ENCODE measurements around the gene PRMT3.
A peak's percentile ranks its signal among the peaks of the same experiment; 100 is the strongest.
"Not testable (repeated sequence)": the region's sequence is repeated elsewhere in the genome, so short reads cannot be mapped to it uniquely, and the experiment has no call there.

PRMT3 gene

DNA sequence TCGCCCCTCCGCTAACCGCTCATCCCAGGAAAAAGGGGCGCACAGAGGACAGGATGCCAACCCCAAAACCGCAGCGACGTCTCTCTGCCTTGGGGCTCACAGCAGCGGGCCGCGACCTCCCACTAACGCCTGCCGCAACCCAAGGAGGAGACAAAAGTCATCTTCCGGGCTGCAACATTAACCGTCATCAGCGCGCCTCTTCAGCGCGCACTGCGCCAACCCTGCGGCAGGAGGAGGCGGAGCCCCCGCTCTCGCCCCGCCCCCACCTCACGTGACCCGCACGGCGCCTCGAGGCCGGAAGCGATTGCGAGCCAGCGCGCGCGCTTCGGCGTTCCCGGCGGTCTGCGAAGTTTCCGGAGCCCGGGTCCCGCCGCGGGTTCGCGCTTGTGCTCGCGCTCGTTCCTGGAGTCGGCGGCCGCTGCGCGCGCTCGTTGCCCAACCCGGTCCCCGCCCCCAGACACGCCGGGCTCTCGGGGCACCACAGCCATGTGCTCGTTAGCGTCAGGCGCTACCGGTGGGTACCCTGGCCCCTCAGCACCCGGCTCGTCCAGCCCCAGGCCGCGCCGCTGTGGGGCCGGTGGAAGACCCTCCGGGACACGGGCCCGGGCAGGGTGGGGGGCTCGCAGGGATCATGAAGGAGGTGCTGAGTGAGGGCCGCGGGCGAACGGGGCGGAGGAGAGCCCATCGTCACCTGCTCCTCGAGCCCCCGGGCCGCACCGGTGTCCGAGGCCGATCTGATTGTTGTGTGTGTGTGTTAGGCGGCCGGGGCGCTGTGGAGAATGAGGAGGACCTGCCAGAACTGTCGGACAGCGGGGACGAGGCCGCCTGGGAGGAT, at the start of gene PRMT3:
Gene PRMT3 (plus strand): TSS at position 456 of the 835 bp plus-strand sequence. CDS start 31 bp downstream, at position 487.
- peak; percentile 98 for DNase-seq

DNA sequence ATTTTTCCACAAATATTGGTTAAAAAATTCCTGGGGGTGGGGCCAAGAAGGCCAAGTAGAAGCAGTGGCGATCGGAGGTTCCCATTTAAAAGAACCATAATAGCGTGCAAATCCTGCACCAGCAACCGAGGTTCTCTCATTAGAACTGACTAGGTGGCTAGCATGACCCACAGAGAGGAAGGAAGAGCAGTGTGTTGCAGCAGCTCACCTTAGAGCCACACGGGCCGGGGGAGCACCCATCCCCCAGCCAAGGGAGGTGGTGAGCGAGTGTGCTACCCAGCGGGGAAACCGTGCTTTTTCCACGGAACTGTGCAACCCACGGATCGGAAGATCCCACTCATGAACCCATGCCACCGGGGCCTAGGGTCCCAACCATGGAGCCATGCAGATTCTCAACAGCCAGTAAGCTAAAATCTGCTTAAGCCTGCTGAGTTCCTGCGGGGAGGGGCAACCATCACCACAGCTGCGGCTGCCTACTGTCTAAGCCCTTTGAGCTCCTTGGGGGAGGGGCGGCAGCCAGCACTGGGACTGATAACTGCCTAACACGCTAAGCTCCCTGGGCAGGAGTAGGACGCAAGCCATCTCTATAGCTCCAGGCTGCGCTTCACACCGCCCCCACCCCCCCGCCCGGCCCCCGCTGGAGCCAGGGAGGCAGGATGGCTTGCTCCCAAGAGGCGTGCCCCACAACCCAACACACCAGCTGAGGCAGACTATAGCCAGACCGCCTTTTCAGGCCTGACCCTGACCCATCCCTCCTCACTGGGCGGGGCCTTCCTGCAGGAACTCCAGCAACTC, 45.0 kb upstream of the PRMT3 start:
- DNase-seq = peak; percentile 70

DNA sequence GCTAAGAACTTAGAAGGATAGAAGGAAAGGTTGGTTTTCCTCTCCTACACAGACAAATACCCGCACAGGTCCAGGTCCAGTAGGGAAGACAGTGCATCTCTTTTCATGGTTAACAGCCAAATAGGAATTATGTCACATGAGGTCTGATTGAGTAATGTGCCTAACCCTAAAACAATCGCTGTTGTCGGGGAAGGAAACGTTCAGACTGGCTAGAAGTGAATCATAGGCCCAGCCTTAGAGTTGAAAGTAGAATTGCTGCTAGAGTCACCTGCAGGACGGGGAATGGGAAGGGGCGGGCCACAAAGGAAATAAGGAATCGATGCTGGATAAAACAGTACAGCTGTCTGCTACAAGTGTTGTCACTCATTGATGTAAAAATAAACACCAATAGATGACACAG, 36.4 kb upstream of the PRMT3 start:
- no peak for DNase-seq

DNA sequence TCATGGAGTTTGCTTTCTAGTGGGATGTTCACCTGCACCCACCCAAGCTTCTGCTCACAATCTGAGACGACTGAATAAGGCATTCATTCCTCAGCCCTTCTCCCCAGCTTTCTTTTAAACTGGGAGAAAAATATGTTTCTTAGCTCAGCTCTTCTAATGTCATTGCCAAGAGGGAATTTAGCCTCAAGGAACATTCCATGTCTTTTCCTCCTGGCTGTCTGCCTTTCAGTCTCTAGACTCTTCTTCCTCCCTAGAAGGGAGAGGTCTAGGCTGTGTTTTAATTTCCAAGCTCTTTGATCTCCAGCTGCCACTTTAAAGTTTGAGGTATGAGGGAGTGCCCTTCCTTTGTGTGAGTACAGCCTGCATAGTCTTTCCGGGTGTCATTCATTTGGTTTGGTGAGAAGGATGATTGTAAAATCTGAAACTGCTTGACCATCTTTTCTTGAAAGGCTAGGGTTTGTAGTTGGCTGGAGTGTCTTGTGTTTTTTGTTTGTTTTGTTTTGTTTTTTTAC, 35.7 kb upstream of the PRMT3 start:
- DNase-seq = no peak

DNA sequence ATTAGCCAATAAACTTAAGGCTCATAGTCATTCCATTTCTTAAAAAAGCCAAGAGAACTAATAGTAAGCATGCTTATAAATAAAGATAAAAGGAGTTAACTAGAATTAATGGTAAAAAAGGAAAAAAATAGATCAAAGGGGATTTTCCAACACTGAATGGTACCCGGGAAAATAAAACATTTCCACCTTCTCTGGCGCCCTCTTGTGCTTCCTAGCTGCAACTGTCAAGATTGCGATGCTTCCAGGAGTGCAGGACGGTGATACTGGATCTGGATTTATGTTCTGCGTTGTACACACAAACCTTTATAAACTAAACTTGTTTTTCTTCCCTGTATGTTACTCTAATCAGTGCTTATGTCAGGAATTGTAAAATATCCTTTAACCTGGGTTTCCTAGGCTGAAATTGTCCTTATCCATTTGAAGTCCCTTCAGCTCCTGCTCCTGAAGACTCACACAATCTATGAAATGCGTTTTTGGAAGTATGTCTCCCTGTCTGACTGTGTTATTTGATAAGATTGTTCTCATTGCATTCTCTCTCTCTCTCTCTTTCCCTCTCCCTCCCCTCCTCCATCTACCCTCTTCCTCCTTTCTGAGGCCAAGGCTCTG, 33.6 kb upstream of the PRMT3 start:
- DNase-seq = peak; percentile 54

DNA sequence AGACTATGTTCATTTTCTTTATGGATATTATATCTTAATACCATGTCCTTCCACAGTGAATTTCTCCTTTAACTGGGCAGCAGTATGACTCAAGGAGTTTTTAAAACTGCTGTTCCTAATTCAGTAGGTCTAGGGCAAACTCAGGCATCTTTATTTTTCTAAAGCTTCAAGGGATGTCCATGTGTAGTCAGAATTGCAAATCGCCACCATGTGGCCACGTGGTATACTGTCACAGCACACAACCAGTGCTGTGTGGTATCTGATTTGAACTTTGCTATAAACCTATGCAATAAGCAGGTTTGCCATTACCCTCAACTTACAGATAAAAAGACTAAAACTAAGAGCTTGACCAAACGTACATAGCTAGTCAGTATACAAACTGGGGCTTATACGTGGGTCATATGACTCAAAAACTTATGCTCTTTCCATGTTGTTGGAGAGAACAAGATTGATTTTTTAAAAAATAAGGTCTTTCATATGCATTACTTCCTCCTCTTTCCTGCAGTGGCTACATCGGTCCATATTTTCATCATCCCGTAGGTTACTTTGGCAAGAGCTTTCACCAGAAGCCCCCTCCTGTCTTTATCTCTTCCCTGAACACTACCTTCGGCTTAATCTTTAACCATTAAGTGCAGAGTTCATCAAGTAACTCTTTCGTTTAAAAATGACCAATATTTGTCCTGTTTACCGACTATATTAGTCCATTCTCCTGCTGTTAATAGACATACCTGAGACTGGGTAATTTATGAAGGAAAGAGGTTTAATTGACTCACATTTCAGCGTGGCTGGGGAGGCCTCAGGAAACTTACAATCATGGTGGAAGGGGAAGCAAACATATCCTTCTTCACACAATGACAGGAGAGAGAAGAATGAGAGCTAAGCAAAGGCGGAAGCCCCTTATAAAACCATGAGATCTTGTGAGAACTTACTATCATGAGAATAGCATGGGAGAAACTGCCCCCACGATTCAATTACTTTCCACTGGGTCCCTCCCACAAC, 32.0 kb upstream of the PRMT3 start:
- DNase-seq = no peak

DNA sequence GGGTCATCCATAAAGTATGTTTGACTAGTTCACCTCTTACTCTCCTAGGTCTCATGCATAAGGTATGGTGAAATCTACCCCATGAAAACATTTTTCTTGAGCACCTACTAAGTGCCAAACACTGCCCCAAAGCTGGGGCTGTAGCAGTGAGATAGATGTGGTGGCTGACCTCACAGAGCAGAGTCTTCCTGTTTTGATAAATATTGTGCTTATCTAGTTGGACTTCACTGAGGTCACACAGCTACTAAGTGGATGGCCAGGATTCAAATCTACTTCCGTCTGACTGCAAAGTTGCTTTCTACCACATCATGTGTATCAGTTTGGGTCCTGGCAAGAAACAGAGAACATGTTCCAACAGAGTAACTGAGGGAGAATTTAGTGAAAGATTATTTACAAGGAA, 30.4 kb upstream of the PRMT3 start:
- no peak for DNase-seq

DNA sequence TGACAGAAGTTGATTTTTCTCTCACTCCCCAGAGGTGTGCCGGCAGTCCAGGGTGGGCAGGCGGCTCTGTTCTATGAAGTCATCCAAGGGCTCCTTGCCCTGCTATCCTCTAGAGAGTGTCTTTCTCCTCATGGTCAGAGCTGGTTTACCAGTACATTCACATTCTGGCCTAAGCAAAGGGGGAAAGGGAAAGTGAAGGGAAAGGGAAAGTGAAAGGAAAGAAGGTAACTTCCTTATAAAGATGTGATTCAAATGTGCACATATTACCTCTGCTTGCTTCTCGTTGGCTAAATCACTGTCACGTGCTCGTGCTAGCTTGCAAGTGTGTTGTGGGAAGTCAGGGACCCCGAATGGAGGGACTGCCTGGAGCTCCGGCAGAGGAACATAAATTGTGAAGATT, 26.9 kb upstream of the PRMT3 start:
- DNase-seq = no peak

DNA sequence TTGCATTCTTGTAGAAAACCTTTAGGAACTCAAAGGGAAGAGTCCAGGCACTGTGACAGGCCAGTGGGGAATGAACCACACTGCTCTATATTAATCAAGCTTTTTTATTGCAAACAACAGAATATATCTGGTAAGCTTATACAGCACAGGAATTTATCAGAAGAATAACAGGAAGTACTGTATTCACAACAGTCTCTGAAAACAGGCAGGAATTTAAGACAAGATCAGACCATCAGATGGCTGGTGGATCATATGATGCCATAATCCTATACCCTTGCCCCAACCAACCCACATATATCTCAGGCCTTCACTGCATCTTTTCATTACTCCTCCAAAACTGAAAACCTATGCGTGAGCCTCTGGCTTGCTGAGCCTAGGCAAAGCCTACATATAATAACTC, 25.0 kb upstream of the PRMT3 start:
- no peak for DNase-seq

DNA sequence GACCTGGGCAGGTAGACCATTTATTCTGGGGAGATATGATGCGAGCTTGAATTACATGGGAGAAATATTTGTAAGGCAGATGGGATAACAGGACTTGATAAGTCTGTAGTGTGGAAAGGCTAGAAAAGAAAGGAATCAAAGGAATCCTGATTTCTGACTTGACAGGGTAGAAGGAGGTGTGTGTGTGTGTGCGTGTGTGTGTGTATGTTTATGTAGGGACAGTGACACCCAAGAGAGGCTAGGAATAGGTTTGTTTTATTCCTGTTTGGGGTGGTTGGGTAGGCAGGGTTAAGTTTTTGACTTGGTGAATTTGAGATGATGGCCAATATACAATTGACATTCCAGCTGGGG, 24.4 kb upstream of the PRMT3 start:
- DNase-seq = no peak

DNA sequence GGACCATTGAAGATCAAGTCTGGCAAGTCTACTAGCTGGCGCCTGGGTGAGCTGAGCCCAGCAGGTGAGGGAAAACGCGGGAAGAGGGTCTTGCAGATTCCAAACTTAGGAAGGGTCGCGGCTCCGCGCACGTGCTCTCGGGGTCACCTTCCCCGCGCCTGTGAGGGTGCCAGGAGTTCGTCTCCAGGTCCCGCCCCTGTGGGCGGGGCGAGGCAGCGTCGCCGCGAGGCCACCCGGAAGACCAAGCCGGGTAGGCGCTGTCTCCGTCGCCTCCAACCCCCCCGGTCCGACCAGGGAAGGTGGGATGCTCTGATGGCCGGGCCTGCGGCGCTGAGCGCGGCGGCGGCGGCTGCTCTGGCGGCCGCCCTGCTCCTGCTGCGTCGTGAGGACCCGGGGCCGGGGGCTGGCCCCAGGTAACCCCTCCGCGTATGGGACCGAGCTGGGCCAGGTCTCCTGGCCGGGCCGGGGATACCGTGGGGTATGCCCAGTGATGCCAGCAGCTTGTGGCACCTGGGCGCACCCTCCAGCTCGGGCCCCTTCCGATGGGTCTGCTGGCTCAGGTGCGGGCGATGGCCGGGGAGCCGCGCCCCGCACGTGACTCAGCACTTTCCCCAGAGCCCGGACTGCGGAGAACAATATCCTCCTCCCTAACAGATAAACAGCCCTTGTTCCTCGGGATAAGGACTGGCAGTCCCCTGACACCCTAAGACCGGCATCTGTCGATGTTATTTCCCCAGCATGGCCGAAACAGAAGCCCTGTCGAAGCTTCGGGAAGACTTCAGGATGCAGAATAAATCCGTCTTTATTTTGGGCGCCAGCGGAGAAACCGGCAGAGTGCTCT, 23.8 kb upstream of the PRMT3 start, which contains the start of gene HTATIP2:
Gene HTATIP2 (plus strand): TSS at position 215 of the 841 bp plus-strand sequence. CDS start 524 bp downstream, at position 739.
- DNase-seq = no peak

DNA sequence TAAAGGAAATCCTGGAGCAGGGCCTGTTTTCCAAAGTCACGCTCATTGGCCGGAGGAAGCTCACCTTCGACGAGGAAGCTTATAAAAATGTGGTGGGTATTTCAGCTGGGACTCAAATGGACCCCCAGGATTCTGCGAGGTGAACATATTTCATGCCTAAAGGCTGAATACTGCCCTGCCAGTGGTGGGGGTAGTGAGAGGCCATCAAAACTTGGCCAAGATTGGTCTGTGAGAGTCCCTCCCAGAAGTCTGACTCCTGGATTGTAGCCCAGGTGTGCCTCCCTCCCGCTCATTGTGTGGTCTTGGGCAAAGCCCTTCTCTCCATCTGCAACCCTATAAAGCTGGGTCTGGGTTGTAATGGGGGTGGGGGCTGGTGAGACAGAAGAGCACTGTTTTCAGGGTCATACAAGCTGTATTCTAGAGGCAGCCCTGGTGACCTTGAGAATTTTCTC, 23.1 kb upstream of the PRMT3 start:
- DNase-seq = no peak

DNA sequence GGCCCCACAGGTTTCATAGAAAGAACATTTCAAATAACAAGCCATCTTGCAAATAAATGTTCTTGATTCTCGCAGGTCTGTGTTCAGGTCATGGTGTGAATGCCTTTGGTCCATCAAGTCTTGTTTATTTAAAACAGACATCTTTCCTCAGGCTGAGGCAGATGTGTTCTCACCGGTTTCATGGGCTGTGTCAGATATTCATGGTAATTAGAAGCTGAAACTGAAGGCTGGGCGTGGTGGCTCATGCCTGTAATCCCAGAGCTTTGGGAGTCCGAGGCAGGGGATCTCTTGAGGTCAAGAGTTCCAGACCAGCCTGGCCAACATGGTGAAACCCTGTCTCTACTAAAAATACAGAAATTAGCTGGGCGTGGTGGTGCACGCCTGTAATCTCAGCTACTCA, 22.1 kb upstream of the PRMT3 start:
- not testable (repeated sequence) for DNase-seq

DNA sequence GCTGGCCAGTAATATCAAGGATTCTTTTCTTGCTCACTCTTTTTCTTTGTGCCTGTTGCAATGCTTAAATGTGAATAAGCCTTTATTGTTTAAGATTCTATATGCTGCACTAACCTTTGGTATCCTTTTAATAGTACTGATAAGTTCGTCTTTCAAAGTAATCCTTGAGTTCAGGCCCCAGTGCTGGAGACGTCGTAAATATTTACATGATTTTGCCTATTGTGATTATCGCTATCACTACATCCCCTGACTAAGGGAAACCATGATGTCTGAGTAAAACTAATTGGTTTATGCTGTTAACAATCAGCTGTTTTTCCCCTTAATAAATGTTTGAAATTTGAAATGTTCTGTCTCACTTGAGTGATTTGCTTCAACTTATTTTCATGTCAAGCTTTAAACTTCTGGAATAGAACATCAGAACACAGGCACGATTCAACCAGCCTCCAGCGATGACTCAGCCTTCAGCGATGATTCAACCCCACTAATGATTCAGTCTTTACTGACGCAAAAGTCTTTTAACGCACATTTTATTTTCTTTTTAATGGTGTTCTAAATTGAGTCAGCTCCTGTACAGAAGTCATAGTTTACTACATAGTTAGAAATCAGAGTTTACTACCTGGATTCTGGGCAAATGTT, 20.1 kb upstream of the PRMT3 start:
- no peak for DNase-seq

DNA sequence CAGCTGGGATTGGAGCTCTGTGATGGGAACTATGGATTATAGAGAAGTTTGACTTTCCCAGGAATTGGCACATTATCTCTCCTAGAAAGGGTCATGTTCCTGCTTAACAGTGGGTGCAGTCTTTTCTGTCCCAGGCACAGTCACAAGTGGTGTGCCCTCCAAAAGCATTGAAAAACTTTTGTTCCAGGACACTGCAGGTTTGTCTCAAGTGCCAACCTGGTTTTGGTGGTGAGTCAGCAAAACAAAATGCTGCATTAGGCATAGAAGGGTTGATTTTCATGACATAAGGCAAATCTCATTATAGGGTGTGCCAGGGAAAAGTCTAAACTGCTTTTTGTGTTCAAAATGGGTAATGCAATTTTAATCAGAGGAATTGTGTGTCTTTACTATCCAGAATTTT, 19.1 kb upstream of the PRMT3 start:
- DNase-seq = no peak

DNA sequence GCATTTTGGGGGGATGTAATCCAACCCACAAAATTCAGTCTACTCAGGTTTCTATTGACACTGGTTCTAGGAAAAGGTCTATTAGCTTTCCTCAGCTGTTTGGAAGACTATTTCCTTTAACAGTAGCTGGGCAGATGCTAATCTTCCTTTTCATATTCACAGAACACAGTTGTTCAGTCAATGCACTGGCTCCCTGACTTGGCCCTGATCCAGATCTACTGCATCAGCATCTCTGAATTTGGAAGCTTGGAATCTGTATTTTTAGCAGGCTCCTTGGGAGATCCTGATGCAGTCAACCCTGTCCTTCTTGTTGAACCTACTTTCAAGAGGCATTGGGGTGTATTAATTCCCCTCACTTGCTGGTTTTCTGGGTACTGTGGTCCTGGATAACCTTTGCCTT, 17.7 kb upstream of the PRMT3 start:
- DNase-seq = no peak

DNA sequence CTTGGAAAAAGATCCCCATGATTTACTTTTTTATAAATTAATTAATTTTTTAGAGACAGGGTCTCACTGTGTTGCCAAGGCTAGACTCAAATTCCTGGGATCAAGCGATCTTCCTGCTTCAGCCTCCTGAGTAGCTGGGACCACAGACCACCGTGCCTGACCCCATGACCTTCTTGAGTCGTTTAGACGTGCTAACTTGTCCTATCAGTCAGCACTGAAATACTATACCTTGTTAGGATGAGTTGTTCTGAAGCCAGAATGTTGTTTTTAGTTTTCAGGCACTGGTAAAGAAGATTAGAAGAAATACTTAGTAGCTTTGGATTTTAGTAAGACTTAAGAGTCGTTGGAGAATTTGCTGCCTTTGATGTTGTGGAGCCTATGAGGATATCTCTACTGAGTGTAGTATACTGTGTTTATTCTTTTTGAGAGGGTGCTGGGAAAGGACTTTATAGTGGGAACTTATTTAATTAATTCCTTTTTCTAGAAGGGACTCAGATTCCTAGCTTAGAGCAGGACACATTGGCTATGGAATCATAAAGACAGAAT, 15.4 kb upstream of the PRMT3 start:
- DNase-seq = no peak

DNA sequence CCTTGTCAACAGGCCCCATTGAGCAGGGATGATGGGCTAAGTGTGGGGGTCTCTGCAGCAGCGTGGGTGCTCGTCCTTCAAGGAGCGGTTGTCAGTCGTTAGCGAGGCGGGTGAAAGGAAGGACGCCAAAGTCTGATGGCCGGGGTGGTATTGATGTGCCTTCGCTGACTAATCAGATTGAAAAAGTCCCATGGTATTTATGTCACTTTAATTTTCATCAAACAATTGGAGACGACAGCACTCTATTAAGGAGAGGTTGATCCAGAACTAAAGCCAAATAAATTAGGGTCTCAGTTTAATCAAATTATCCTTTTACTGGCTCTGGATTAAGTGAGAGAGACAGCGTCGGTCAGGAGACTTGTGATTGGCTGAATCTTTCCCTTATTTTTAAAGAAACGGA, 14.4 kb upstream of the PRMT3 start:
- DNase-seq = no peak

DNA sequence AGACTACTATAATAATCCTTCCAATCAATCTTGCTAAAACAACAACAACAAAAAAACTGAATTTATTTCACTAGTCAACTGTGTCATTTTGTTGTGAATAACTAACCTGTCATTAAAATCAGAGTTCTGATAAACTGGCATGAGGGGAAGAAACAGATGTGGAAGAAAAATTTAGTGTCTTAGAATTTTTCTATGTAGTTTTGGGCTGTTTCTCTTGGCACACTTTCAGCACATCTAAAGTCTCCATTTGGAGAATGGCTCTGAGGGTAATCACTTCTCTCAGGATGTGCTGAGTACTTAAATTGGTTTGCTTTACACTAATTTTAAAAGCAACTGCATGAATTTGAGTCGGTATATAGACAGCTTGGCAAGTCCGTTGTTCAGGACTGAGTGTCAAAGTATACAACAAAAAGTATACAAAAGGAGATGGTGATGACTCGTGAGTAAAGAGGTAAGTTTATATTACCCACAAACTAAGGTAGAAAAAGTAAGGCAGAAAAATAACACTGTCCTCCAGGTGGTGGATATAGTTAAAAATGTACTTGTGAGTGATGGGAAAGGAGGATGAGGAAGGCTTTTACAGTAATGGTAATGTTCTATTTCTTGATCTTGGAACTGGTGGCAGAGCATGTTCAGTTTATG, 13.8 kb upstream of the PRMT3 start:
- no peak for DNase-seq

All from right forelimb (tissue), 1 donor.